WTC11 (cell line): ENCODE data around the gene ATP8B4. TPM values are rescaled to one million over a fixed set of nuclear protein-coding genes. Genes with fewer than 3 reads are reported as not detected.

Source experiments
- ATAC-seq: fragments of 200-7000 bp; cut with Tn5 transposase; 2 replicates; pipeline ENCODE4 v1.10.0; 2021; ENCODE audit warnings: mild to moderate bottlenecking, moderate library complexity
- CTCF ChIA-PET: fragments of 300-600 bp; sonication (Branson Sonifier 250); formaldehyde crosslinking; loops from one replicate; lab custom pipeline; 2021; ENCODE audit warnings: antibody characterized with exemption; lab: Charles Lee
- POLR2A ChIA-PET: fragments of 350-600 bp; sonication (Branson Sonifier 250); formaldehyde crosslinking; loops from one replicate; lab custom pipeline; 2021; ENCODE audit warnings: antibody characterized with exemption; lab: Charles Lee
- DNase-seq: peaks from one replicate; pipeline ENCODE4 v3.0.0; 2021; ENCODE audit warnings: low spot score
- H3K27ac Mint-ChIP-seq: 2 replicates; pipeline ENCODE4 v1.8.0; 2021; ENCODE audit warnings: mixed read lengths
- H3K27me3 Mint-ChIP-seq: 2 replicates; pipeline ENCODE4 v1.8.0; 2021; ENCODE audit warnings: low read depth, mild to moderate bottlenecking, moderate library complexity, mixed read lengths
- H3K36me3 Mint-ChIP-seq: 2 replicates; pipeline ENCODE4 v1.8.0; 2021; ENCODE audit warnings: mixed read lengths
- H3K4me1 Mint-ChIP-seq: 2 replicates; pipeline ENCODE4 v1.8.0; 2022; ENCODE audit warnings: mixed read lengths
- H3K4me3 Mint-ChIP-seq: 2 replicates; pipeline ENCODE4 v1.8.0; 2021; ENCODE audit warnings: mild to moderate bottlenecking, moderate library complexity, mixed read lengths
- H3K9me3 Mint-ChIP-seq: 2 replicates; pipeline ENCODE4 v1.8.0; 2021; ENCODE audit warnings: mixed read lengths
- ATF1 ChIP-seq: sonication (generic); formaldehyde crosslinking; IDR thresholded peaks from 2 replicates; pipeline ENCODE4 v1.8.1; 2023; ENCODE audit warnings: mild to moderate bottlenecking, moderate library complexity, missing genetic modification reagents
- CBFB ChIP-seq: sonication (generic); formaldehyde crosslinking; IDR thresholded peaks from 2 replicates; pipeline ENCODE4 v1.8.1; 2022; ENCODE audit warnings: mild to moderate bottlenecking, low read depth, missing genetic modification reagents
- E2F1 ChIP-seq: sonication (generic); formaldehyde crosslinking; IDR thresholded peaks from 2 replicates; pipeline ENCODE4 v1.8.0; 2022; ENCODE audit warnings: mild to moderate bottlenecking, missing genetic modification reagents
- ESRRA ChIP-seq: sonication (generic); formaldehyde crosslinking; IDR thresholded peaks from 2 replicates; pipeline ENCODE4 v1.8.1; 2022; ENCODE audit warnings: mild to moderate bottlenecking, missing genetic modification reagents, borderline replicate concordance
- ETV6 ChIP-seq: sonication (generic); formaldehyde crosslinking; IDR thresholded peaks from 2 replicates; pipeline ENCODE4 v1.8.1; 2022; ENCODE audit warnings: mild to moderate bottlenecking, missing genetic modification reagents
- GTF2I ChIP-seq: fragments of 250-450 bp; sonication (Bioruptor Pico); conservative IDR thresholded peaks from 2 replicates; pipeline ENCODE4 v1.4.0; 2021; ENCODE audit warnings: mild to moderate bottlenecking
- JUN ChIP-seq: sonication (generic); formaldehyde crosslinking; IDR thresholded peaks from 2 replicates; pipeline ENCODE4 v1.8.0; 2023; ENCODE audit warnings: mild to moderate bottlenecking, missing genetic modification reagents
- MAX ChIP-seq: sonication (generic); formaldehyde crosslinking; IDR thresholded peaks from 2 replicates; pipeline ENCODE4 v1.8.0; 2022; ENCODE audit warnings: mild to moderate bottlenecking, missing genetic modification reagents
- MLX ChIP-seq: sonication (generic); formaldehyde crosslinking; IDR thresholded peaks from 2 replicates; pipeline ENCODE4 v1.8.1; 2023; ENCODE audit warnings: mild to moderate bottlenecking, missing genetic modification reagents, moderate library complexity
- MXD4 ChIP-seq: fragments of 250-450 bp; sonication (Bioruptor Pico); IDR thresholded peaks from 2 replicates; pipeline ENCODE4 v1.8.0; 2021; ENCODE audit warnings: mild to moderate bottlenecking, moderate library complexity, borderline replicate concordance
- MYBL2 ChIP-seq: sonication (generic); formaldehyde crosslinking; IDR thresholded peaks from 2 replicates; pipeline ENCODE4 v1.8.1; 2023; ENCODE audit warnings: mild to moderate bottlenecking, moderate library complexity, missing genetic modification reagents
- NR3C1 ChIP-seq: sonication (generic); formaldehyde crosslinking; conservative IDR thresholded peaks from 2 replicates; pipeline ENCODE4 v1.8.1; 2023; ENCODE audit warnings: low read depth, mild to moderate bottlenecking, missing genetic modification reagents
- RORB ChIP-seq: fragments of 250-450 bp; sonication (Bioruptor Pico); IDR thresholded peaks from 2 replicates; pipeline ENCODE4 v1.9.0; 2021; ENCODE audit warnings: mild to moderate bottlenecking
- SMAD4 ChIP-seq: sonication (generic); formaldehyde crosslinking; IDR thresholded peaks from 2 replicates; pipeline ENCODE4 v1.8.0; 2022; ENCODE audit warnings: mild to moderate bottlenecking, missing genetic modification reagents
- SOX15 ChIP-seq: fragments of 250-450 bp; sonication (Bioruptor Pico); IDR thresholded peaks from 2 replicates; pipeline ENCODE4 v1.9.0; 2021; ENCODE audit warnings: mild to moderate bottlenecking
- STAT6 ChIP-seq: sonication (generic); formaldehyde crosslinking; conservative IDR thresholded peaks from 2 replicates; pipeline ENCODE4 v1.8.1; 2023; ENCODE audit warnings: mild to moderate bottlenecking, low read depth, missing genetic modification reagents, moderate library complexity
- TCF7 ChIP-seq: sonication (generic); formaldehyde crosslinking; IDR thresholded peaks from 2 replicates; pipeline ENCODE4 v1.8.0; 2022; ENCODE audit warnings: mild to moderate bottlenecking, low read depth, missing genetic modification reagents, moderate library complexity
- TP53 ChIP-seq: sonication (generic); formaldehyde crosslinking; IDR thresholded peaks from 2 replicates; pipeline ENCODE4 v1.8.1; 2023; ENCODE audit warnings: mild to moderate bottlenecking, missing genetic modification reagents
- ZBTB21 ChIP-seq: sonication (generic); formaldehyde crosslinking; IDR thresholded peaks from 2 replicates; pipeline ENCODE4 v1.8.1; 2023; ENCODE audit warnings: mild to moderate bottlenecking, missing genetic modification reagents, borderline replicate concordance
- ZNF232 ChIP-seq: sonication (generic); formaldehyde crosslinking; IDR thresholded peaks from 2 replicates; pipeline ENCODE4 v1.8.0; 2022; ENCODE audit warnings: mild to moderate bottlenecking, missing genetic modification reagents
- ZNF423 ChIP-seq: fragments of 250-450 bp; sonication (Bioruptor Pico); IDR thresholded peaks from 2 replicates; pipeline ENCODE4 v2.1.2; 2022; ENCODE audit warnings: mild to moderate bottlenecking, moderate library complexity
- ZNF512 ChIP-seq: sonication (generic); formaldehyde crosslinking; IDR thresholded peaks from 2 replicates; pipeline ENCODE4 v1.8.1; 2022; ENCODE audit warnings: missing genetic modification reagents, borderline replicate concordance
- ZSCAN18 ChIP-seq: fragments of 250-450 bp; sonication (Bioruptor Pico); IDR thresholded peaks from 2 replicates; pipeline ENCODE4 v2.1.2; 2022; ENCODE audit warnings: mild to moderate bottlenecking, moderate library complexity
- total RNA-seq: library from RNA; stranded (reverse); gene quantifications from 3 replicates; pipeline ENCODE4 v1.2.3, GENCODE V29; 2021

The ATP8B4 gene
- total RNA-seq, 1 experiment from 2014 or later, result 0.37 TPM

GRCh38 chr15:50108461-50108860 is 10.6 kb downstream of the ATP8B4 start:
- H3K36me3 Mint-ChIP-seq, result no peaks in the 10 kb centered on the region
- ChIA-PET CTCF (no interaction called here), POLR2A (no interaction called here)
- no peak overlapping the region for H3K4me3 Mint-ChIP-seq
- no peak for DNase-seq
- TF ChIP-seq ZNF232 (CRISPR knock-in tag), result no peak
- TF ChIP-seq MYBL2, result no peak
- no peak for TF ChIP-seq STAT6 (CRISPR knock-in tag)
- no peak for TF ChIP-seq NR3C1 (CRISPR knock-in tag)
- TF ChIP-seq ESRRA (CRISPR knock-in tag), result no peak
- no peak for TF ChIP-seq ATF1
- TF ChIP-seq MXD4, result no peak
- TF ChIP-seq JUN, result no peak
- TF ChIP-seq MAX (CRISPR knock-in tag), result no peak
- no peak for TF ChIP-seq RORB
- TF ChIP-seq MLX (CRISPR knock-in tag), result no peak
- TF ChIP-seq ZNF423 (CRISPR knock-in tag), result no peak
- TF ChIP-seq ZNF512 (CRISPR knock-in tag), result no peak
- TF ChIP-seq CBFB (CRISPR knock-in tag), result no peak
- TF ChIP-seq GTF2I (CRISPR knock-in tag), result no peak
- TF ChIP-seq ZSCAN18, result no peak
- H3K9me3 Mint-ChIP-seq, result no peaks in the 10 kb centered on the region
- no peaks in the 10 kb centered on the region for H3K27me3 Mint-ChIP-seq
- no peaks in the 10 kb centered on the region for H3K4me1 Mint-ChIP-seq
- ATAC-seq, result no peak
- no peak overlapping the region for H3K27ac Mint-ChIP-seq

- ATAC-seq, result no peak
- DNase-seq, result no peak
- ChIA-PET POLR2A (no interaction called here), CTCF (no interaction called here)
- TF ChIP-seq SMAD4 (CRISPR knock-in tag) (no peak), SOX15 (CRISPR knock-in tag) (no peak), TP53 (CRISPR knock-in tag) (no peak), TCF7 (no peak), ETV6 (CRISPR knock-in tag) (no peak), ZBTB21 (CRISPR knock-in tag) (no peak), E2F1 (CRISPR knock-in tag) (no peak)
- H3K4me3 Mint-ChIP-seq, result no peak overlapping the region
- no peaks in the 10 kb centered on the region for H3K9me3 Mint-ChIP-seq
- no peaks in the 10 kb centered on the region for H3K4me1 Mint-ChIP-seq
- no peak overlapping the region for H3K27ac Mint-ChIP-seq
- no peaks in the 10 kb centered on the region for H3K36me3 Mint-ChIP-seq
- H3K27me3 Mint-ChIP-seq, result no peaks in the 10 kb centered on the region
These were observed 11.2 kb downstream of the ATP8B4 start for GRCh38 chr15:50107591-50108408.
